ENCODE measurements around the gene BLMH. TPM values are rescaled to one million over a fixed set of nuclear protein-coding genes. Genes with fewer than 3 reads are reported as not detected.
A peak's percentile ranks its signal among the peaks of the same experiment; 100 is the strongest.

Gene BLMH
- polyA plus RNA-seq, 1 experiment: 20.3 TPM

- ChIA-PET CTCF (interaction anchor here (0.6 to 1.5 kb wide), 10 partner anchors 10 to 244 kb away, joined by 3 to 12 read pairs (median 4); partner anchors contain the start of gene BLMH), POLR2A (no interaction called here)
- TF ChIP-seq, protein P1, sequence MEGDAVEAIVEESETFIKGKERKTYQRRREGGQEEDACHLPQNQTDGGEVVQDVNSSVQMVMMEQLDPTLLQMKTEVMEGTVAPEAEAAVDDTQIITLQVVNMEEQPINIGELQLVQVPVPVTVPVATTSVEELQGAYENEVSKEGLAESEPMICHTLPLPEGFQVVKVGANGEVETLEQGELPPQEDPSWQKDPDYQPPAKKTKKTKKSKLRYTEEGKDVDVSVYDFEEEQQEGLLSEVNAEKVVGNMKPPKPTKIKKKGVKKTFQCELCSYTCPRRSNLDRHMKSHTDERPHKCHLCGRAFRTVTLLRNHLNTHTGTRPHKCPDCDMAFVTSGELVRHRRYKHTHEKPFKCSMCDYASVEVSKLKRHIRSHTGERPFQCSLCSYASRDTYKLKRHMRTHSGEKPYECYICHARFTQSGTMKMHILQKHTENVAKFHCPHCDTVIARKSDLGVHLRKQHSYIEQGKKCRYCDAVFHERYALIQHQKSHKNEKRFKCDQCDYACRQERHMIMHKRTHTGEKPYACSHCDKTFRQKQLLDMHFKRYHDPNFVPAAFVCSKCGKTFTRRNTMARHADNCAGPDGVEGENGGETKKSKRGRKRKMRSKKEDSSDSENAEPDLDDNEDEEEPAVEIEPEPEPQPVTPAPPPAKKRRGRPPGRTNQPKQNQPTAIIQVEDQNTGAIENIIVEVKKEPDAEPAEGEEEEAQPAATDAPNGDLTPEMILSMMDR (IDR thresholded peaks at IDR 0.05; ENCODE audit: low read depth, low read length): peak; percentile 53
- H3K27ac ChIP-seq (ENCODE audit: low read depth, low read length): no peak overlapping the region
- DNase-seq (ENCODE audit: low read depth, low spot score): no peak
- no peak overlapping the region for H3K4me3 ChIP-seq (ENCODE audit: low read depth, low read length)
- no peaks in the 10 kb centered on the region for H3K27me3 ChIP-seq (ENCODE audit: control insufficient read depth, insufficient read depth, low read length)
- no peaks in the 10 kb centered on the region for H3K9me3 ChIP-seq (ENCODE audit: control insufficient read depth, insufficient read depth, low read length)
Observed at GRCh38 chr17:30336369-30337171, 44.8 kb upstream of the BLMH start.

- H3K9me3 ChIP-seq (ENCODE audit: control insufficient read depth, insufficient read depth, low read length): no peaks in the 10 kb centered on the region
- CTCF ChIA-PET: interaction anchor here (1.9 to 2.7 kb wide), 2 partner anchors 230 to 241 kb away, joined by 5 to 12 read pairs; no protein-coding TSS in a partner anchor
- POLR2A ChIA-PET: no interaction called here
- DNase-seq (ENCODE audit: low read depth, low spot score): no peak
- H3K4me3 ChIP-seq (ENCODE audit: low read depth, low read length): no peak overlapping the region
- TF ChIP-seq, protein P1 (IDR thresholded peaks at IDR 0.05; ENCODE audit: low read depth, low read length): no peak
- H3K27me3 ChIP-seq (ENCODE audit: control insufficient read depth, insufficient read depth, low read length): no peaks in the 10 kb centered on the region
- H3K27ac ChIP-seq (ENCODE audit: low read depth, low read length): no peak overlapping the region
Observed at GRCh38 chr17:30334421-30334820, 42.7 kb upstream of the BLMH start.

GRCh38 chr17:30333503-30334360 is 42.0 kb upstream of the BLMH start, which contains the start of gene TMIGD1:
Gene TMIGD1, minus strand, starts transcription at chr17:30334057. Its CDS starts 1,924 bp downstream, at chr17:30332133.
- CTCF ChIA-PET: interaction anchor here (1.9 to 2.7 kb wide), 2 partner anchors 229 to 241 kb away, joined by 5 to 12 read pairs; no protein-coding TSS in a partner anchor
- H3K4me3 ChIP-seq (ENCODE audit: low read depth, low read length): no peak within 1 kb of the TSS
- H3K27ac ChIP-seq (ENCODE audit: low read depth, low read length): no peak within 1 kb of the TSS
- POLR2A ChIA-PET: no interaction called here
- TF ChIP-seq, protein P1 (IDR thresholded peaks at IDR 0.05; ENCODE audit: low read depth, low read length): no peak
- no peaks in the 10 kb centered on the region for H3K27me3 ChIP-seq (ENCODE audit: control insufficient read depth, insufficient read depth, low read length)
- H3K9me3 ChIP-seq (ENCODE audit: control insufficient read depth, insufficient read depth, low read length): no peaks in the 10 kb centered on the region
- no peak for DNase-seq (ENCODE audit: low read depth, low spot score)

- Histone ChIP-seq H3K4me3 (ENCODE audit: low read depth, low read length) (no peak overlapping the region), H3K9me3 (ENCODE audit: control insufficient read depth, insufficient read depth, low read length) (no peaks in the 10 kb centered on the region), H3K27me3 (ENCODE audit: control insufficient read depth, insufficient read depth, low read length) (no peaks in the 10 kb centered on the region), H3K27ac (ENCODE audit: low read depth, low read length) (no peak overlapping the region)
- TF ChIP-seq, protein P1 (IDR thresholded peaks at IDR 0.05; ENCODE audit: low read depth, low read length): no peak
- ChIA-PET POLR2A (interaction anchor here (1.0 kb wide), 1 partner anchor 87 kb away, joined by 3 read pairs; no protein-coding TSS in a partner anchor), CTCF (no interaction called here)
- peak; percentile 45 for DNase-seq (ENCODE audit: low read depth, low spot score)
Observed at GRCh38 chr17:30332057-30332542, 40.4 kb upstream of the BLMH start.

Data from AG04450 (cell line).